Left renal cortex interstitium (tissue), 4 donors: Measurements from ENCODE around the gene CRBN. TPM values are rescaled to one million over a fixed set of nuclear protein-coding genes. Genes with fewer than 3 reads are reported as not detected.
A peak's percentile ranks its signal among the peaks of the same experiment; 100 is the strongest.

Experiments used
- DNase-seq, 4 donors: peaks; one replicate each; pipeline ENCODE4 v3.0.0-alpha.2; 2013; ENCODE audit warnings: low read depth in 4 of 4, low spot score in 2 of 4, missing footprints in 1 of 4
- polyA plus RNA-seq, 4 donors: library from polyadenylated mRNA; unstranded; fragments of 120-200 nt; gene quantifications; one replicate each; pipeline ENCODE4 v1.2.1, GENCODE V29; 2013; ENCODE audit not compliant: insufficient read length in 4 of 4

CRBN gene
- polyA plus RNA-seq, 4 donors = 58.4 to 88.4 (median 69.1) TPM

GRCh38 chr3:3117651-3118050 is 61.8 kb downstream of the CRBN start:
- DNase-seq = no peak

GRCh38 chr3:3113042-3113709 is 66.3 kb downstream of the CRBN start:
- DNase-seq = no peak

GRCh38 chr3:3110749-3111361 is 68.6 kb downstream of the CRBN start:
- DNase-seq = no peak

GRCh38 chr3:3110299-3110630 is 69.2 kb downstream of the CRBN start, which contains the start of gene IL5RA:
IL5RA (minus strand) TSS chr3:3110374; CDS start chr3:3104984, 5,390 bp downstream.
- peak in 3 of 4 donors; percentile 31 to 46 (median 36) for DNase-seq

GRCh38 chr3:3109407-3110298 is 69.8 kb downstream of the CRBN start:
- peak in 1 of 4 donors; percentile 18 for DNase-seq

GRCh38 chr3:3107858-3108257 is 71.6 kb downstream of the CRBN start:
- no peak for DNase-seq

- no peak for DNase-seq
These were observed 72.3 kb downstream of the CRBN start for GRCh38 chr3:3107181-3107580.

GRCh38 chr3:3105815-3106214 is 73.7 kb downstream of the CRBN start:
- no peak for DNase-seq

GRCh38 chr3:3105246-3105645 is 74.2 kb downstream of the CRBN start:
- DNase-seq = no peak

- DNase-seq = no peak
These were observed 76.7 kb downstream of the CRBN start for GRCh38 chr3:3102751-3103150.

GRCh38 chr3:3101660-3102458 is 77.6 kb downstream of the CRBN start:
- no peak for DNase-seq

Other genes starting within 250 kb of the CRBN start
- under 1 TPM; 0.41 to 0.69 (median 0.53) TPM for gene IL5RA, start 69.3 kb downstream of the CRBN start, polyA plus RNA-seq
- gene TRNT1, start 52.8 kb downstream of the CRBN start, polyA plus RNA-seq = 10 to 100 TPM; 28.3 to 46.4 (median 34.3) TPM